Mucosa of descending colon (tissue), 3 donors: ENCODE results near the gene MTHFD1L. TPM values are rescaled to one million over a fixed set of nuclear protein-coding genes. Genes with fewer than 3 reads are reported as not detected.
"Not testable (repeated sequence)": the region's sequence is repeated elsewhere in the genome, so short reads cannot be mapped to it uniquely, and the experiment has no call there.

ENCODE experiments used
- ATAC-seq: fragments of 200-7000 bp; cut with Tn5 transposase; one replicate; pipeline ENCODE4 v1.9.1; 2020; ENCODE audit warnings: mild to moderate bottlenecking, moderate library complexity
- DNase-seq, 3 donors: peaks; one replicate each; pipeline ENCODE4 v3.0.0-alpha.2; 2020
- H3K36me3 ChIP-seq: fragments of 200-600 bp; one replicate; pipeline ENCODE4 v1.8.0; 2021; ENCODE audit warnings: low read depth, mild to moderate bottlenecking
- H3K4me1 ChIP-seq: fragments of 200-600 bp; one replicate; pipeline ENCODE4 v1.8.0; 2021; ENCODE audit warnings: low read depth, mild to moderate bottlenecking
- H3K4me3 ChIP-seq: fragments of 200-600 bp; one replicate; pipeline ENCODE4 v1.8.0; 2021; ENCODE audit warnings: mild to moderate bottlenecking
- H3K9me3 ChIP-seq: fragments of 200-600 bp; one replicate; pipeline ENCODE4 v1.8.0; 2021; ENCODE audit warnings: mild to moderate bottlenecking
- intact Hi-C, 2 donors: fragments of 100-400 bp; cut with DNase I in 1 of 2; cut with micrococcal nuclease in 1 of 2; formaldehyde crosslinking; loops; one replicate each; pipeline versions ENCODE4 v1.11.0 to v1.11.1; 2022; cut with DNase I, micrococcal nuclease
- total RNA-seq, 3 donors: library from RNA; stranded (reverse); fragmentation: NEBNext Ultra II Directional in 2 of 3; extraction: Animal tissue kit (Norgen Biotek cat#: 25700) in 2 of 3; gene quantifications; one replicate each; pipeline versions ENCODE4 v1.2.1 to v1.2.4, GENCODE V29; 2021 to 2023
- TF ChIP-seq, protein P1 (sequence below): fragments of 200-600 bp; IDR thresholded peaks from one replicate; pipeline ENCODE4 v1.8.0; 2022; ENCODE audit warnings: antibody characterized with exemption, mild to moderate bottlenecking
- donor health status: DM: no; HTN: no; CAD: no; lungs with moderate emphysema.
- donor health status: DM: no; HTN: no; CAD: no.
- donor health status: DM: no; HTN: yes; CAD: no.

MTHFD1L gene
- total RNA-seq, 3 donors from 2014 or later, result 7.1 to 11.1 (median 8.9) TPM

DNA sequence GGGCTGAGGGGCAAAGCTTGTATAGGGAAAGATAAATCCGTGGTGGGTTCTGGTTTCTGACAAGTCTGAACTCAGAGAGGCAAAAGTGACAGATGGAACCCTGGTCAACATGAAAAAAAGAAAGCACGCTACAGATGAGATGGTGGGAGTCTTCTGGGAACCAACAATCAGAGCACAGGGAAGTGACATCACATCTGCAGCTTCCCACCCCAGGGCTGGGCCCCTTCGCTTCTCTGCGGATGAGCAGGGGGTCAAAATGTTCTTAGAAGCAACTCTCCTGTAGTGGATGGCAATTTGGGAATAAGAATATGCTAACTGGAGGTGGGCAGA is 245.0 kb downstream of the MTHFD1L start:
- H3K36me3 ChIP-seq, result no peaks in the 10 kb centered on the region
- intact Hi-C loops, result no loop called here
- TF ChIP-seq, protein P1, sequence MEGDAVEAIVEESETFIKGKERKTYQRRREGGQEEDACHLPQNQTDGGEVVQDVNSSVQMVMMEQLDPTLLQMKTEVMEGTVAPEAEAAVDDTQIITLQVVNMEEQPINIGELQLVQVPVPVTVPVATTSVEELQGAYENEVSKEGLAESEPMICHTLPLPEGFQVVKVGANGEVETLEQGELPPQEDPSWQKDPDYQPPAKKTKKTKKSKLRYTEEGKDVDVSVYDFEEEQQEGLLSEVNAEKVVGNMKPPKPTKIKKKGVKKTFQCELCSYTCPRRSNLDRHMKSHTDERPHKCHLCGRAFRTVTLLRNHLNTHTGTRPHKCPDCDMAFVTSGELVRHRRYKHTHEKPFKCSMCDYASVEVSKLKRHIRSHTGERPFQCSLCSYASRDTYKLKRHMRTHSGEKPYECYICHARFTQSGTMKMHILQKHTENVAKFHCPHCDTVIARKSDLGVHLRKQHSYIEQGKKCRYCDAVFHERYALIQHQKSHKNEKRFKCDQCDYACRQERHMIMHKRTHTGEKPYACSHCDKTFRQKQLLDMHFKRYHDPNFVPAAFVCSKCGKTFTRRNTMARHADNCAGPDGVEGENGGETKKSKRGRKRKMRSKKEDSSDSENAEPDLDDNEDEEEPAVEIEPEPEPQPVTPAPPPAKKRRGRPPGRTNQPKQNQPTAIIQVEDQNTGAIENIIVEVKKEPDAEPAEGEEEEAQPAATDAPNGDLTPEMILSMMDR, result no peak
- ATAC-seq (no peak), DNase-seq (no peak)
- no peaks in the 10 kb centered on the region for H3K9me3 ChIP-seq
- H3K4me3 ChIP-seq, result no peak overlapping the region
- no peaks in the 10 kb centered on the region for H3K4me1 ChIP-seq

DNA sequence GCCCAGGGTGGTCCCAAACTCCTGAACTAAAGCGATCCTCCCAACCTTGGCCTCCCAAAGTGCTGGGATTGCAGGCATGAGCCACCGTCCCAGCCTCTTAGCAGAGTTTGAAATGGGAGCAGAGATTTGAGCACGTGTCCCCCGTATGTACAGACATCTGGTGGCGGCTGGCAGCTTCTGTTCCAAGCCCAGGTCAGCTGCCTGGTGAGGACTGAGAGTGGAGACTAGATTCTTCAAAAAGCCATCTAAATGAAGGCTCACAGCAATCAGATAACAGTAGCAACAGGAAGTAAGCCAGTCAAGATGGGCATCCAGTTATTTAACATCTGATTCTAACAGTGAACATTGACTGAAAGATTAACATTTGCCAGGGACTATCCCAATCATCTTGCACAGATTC is 246.2 kb downstream of the MTHFD1L start:
- Histone ChIP-seq H3K36me3 (no peaks in the 10 kb centered on the region), H3K4me1 (no peaks in the 10 kb centered on the region), H3K9me3 (no peaks in the 10 kb centered on the region), H3K4me3 (no peak overlapping the region)
- intact Hi-C loops, result no loop called here
- TF ChIP-seq, protein P1, result no peak
- ATAC-seq (no peak), DNase-seq (no peak)

DNA sequence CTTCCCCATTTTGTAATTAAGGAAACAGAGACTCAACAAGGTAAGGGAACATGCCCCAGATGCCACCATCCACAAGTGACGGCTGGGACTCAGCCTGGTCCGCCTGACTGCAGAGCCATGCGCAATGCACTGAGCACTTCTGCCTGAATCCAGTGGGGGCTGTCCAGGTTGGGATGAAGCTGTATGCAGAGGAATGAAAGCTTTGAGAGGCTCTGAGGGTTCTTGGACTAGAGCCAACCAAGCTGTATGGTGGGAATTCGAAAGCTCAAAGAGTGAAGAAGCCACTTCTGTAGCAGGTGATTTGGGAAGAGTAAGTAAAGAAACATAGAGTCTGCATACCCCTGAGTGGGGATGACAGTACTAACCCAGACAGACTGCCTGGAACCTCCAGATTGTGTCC is 246.6 kb downstream of the MTHFD1L start:
- no peak overlapping the region for H3K4me3 ChIP-seq
- no peak for ATAC-seq
- no peaks in the 10 kb centered on the region for H3K36me3 ChIP-seq
- H3K9me3 ChIP-seq, result no peaks in the 10 kb centered on the region
- DNase-seq, result no peak
- TF ChIP-seq, protein P1, result no peak
- intact Hi-C loops, result no loop called here
- no peaks in the 10 kb centered on the region for H3K4me1 ChIP-seq

DNA sequence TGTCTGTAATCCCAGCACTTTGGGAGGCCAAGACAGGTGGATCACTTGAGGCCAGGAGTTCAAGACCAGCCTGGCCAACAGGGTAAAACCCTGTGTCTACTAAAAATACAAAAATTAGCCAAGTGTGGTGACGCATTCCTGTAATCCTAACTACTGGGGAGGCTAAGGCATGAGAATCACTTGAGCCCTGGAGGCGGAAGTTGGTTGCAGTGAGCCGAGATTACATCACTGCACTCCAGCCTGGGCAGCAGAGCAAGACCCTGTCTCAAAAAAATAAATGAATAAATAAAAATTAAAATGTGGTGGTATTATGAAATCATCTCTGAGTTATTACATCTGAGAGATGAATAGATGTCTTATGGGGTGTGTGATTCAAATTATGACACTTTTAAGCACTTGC is 247.4 kb downstream of the MTHFD1L start:
- ATAC-seq, DNase-seq, intact Hi-C loops: not testable (repeated sequence)

DNA sequence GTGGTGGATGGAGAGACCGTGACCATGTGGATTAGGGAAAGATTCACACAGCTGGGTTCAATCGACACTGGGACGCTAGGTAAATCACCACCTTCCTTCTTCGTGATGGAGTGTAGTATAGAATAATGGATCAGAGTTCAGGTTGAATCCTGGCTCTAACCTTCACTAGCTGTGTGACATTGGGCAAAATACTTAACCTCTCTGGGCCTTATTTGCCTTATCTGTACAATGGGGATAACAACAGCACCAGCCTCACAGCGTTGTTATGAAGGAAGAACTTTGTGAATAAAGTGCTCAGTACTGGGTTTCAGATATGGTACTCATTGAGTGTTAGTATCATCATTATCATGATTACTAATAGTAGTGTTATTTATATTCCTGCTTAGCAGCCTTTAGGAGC is 248.1 kb downstream of the MTHFD1L start:
- no peaks in the 10 kb centered on the region for H3K36me3 ChIP-seq
- no peak for DNase-seq
- H3K4me1 ChIP-seq, result no peaks in the 10 kb centered on the region
- H3K9me3 ChIP-seq, result no peaks in the 10 kb centered on the region
- ATAC-seq, result no peak
- H3K4me3 ChIP-seq, result no peak overlapping the region
- TF ChIP-seq, protein P1, result no peak
- intact Hi-C loops, result no loop called here

More for the DNA sequence above, 247.4 kb downstream of the MTHFD1L start:
- H3K4me3 ChIP-seq, H3K36me3 ChIP-seq, H3K9me3 ChIP-seq, H3K4me1 ChIP-seq: not testable (repeated sequence)

DNA sequence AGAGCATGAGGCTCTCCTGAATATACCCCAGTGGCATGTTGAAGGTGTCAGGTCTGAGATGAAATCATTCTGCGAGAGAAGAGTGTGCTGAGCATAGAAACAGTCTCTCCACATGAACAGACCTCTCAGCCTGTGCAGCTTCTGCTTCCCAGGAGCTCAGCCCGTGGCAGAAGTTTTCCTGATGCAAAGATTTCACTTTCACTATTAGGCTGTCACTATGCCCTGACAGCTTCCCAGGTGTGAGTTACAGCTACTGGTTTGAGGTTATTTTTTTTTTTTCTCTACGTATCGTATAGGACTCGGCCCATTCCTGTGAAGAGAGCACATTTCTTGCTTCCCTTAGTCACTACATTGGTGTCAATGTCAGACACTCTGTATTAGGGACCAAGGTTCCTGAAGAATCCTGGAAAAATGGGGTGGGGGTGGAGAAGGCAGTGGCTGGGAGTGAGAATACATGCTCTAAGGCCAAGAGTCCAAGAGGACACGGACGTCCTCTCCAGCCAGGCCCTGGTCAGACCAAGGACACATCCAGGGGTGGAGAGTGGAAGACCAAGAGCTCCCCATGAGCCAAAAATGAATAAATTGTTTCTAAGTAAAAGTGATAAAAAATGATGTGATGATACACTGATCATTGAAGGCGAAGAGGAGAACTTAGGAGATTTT is 253.1 kb downstream of the MTHFD1L start:
- intact Hi-C loops, result no loop called here
- Histone ChIP-seq H3K4me1 (no peaks in the 10 kb centered on the region), H3K36me3 (no peaks in the 10 kb centered on the region), H3K9me3 (no peaks in the 10 kb centered on the region), H3K4me3 (no peak overlapping the region)
- ATAC-seq (peak; percentile 85), DNase-seq (peak in 1 of 3 donors; percentile 12)
- TF ChIP-seq, protein P1, result no peak
